Loucy (cell line): ENCODE measurements around the gene TGM3.

Source experiments
- H2AFZ ChIP-seq: fragments of 200-600 bp; sonication (generic); 2 replicates; pipeline ENCODE4 v1.6.0; 2016; ENCODE audit warnings: antibody characterized with exemption, mild to moderate bottlenecking, low read length, moderate library complexity
- H3F3A ChIP-seq: fragments of 200-600 bp; 2 replicates; pipeline ENCODE4 v1.6.0; 2016; ENCODE audit warnings: antibody characterized with exemption, low read depth, mild to moderate bottlenecking
- H3K27me3 ChIP-seq: fragments of 200-600 bp; sonication (generic); 2 replicates; pipeline ENCODE4 v1.6.1; 2014; ENCODE audit warnings: low read length, mild to moderate bottlenecking; ENCODE audit not compliant: insufficient read depth, poor library complexity, severe bottlenecking
- H3K36me3 ChIP-seq: fragments of 200-600 bp; sonication (generic); 2 replicates; pipeline ENCODE4 v1.6.1; 2016; ENCODE audit warnings: low read length; ENCODE audit not compliant: insufficient read depth
- H3K4me1 ChIP-seq: fragments of 200-600 bp; sonication (generic); 2 replicates; pipeline ENCODE4 v1.5.1; 2014; ENCODE audit warnings: low read length, mild to moderate bottlenecking; ENCODE audit not compliant: insufficient read depth, poor library complexity, severe bottlenecking
- H3K4me2 ChIP-seq: fragments of 200-600 bp; sonication (generic); 2 replicates; pipeline ENCODE4 v1.6.0; 2014; ENCODE audit warnings: antibody characterized with exemption, low read length, low read depth, mild to moderate bottlenecking; ENCODE audit not compliant: poor library complexity, severe bottlenecking
- H3K4me3 ChIP-seq: fragments of 200-600 bp; sonication (generic); 2 replicates; pipeline ENCODE4 v1.5.1; 2014; ENCODE audit warnings: low read length, mild to moderate bottlenecking, mixed read lengths; ENCODE audit not compliant: poor library complexity, severe bottlenecking
- H3K79me2 ChIP-seq: fragments of 200-600 bp; sonication (generic); 2 replicates; pipeline ENCODE4 v1.6.1; 2014; ENCODE audit warnings: low read length; ENCODE audit not compliant: insufficient read depth
- H3K9ac ChIP-seq: fragments of 200-600 bp; sonication (generic); 2 replicates; pipeline ENCODE4 v1.6.0; 2014; ENCODE audit warnings: mild to moderate bottlenecking, low read depth, low read length, moderate library complexity; ENCODE audit not compliant: poor library complexity, severe bottlenecking
- H3K9me2 ChIP-seq: fragments of 200-600 bp; sonication (generic); replicated peaks from 2 replicates; pipeline ENCODE4 v1.6.1; 2016; ENCODE audit warnings: low read depth, low read length, mixed read lengths
- H3K9me3 ChIP-seq: fragments of 200-600 bp; sonication (generic); 2 replicates; pipeline ENCODE4 v1.6.1; 2014; ENCODE audit warnings: mild to moderate bottlenecking, antibody characterized with exemption, low read length, low read depth; ENCODE audit not compliant: insufficient read depth
- H4K20me1 ChIP-seq: fragments of 200-600 bp; sonication (generic); 2 replicates; pipeline ENCODE4 v1.6.0; 2014; ENCODE audit warnings: antibody characterized with exemption, low read length, mild to moderate bottlenecking; ENCODE audit not compliant: insufficient read depth, poor library complexity, severe bottlenecking
- EZH2phosphoT487 ChIP-seq: fragments of 200-600 bp; IDR thresholded peaks from 2 replicates; pipeline ENCODE4 v1.6.1; 2018; ENCODE audit warnings: antibody characterized with exemption, mild to moderate bottlenecking, moderate library complexity, borderline replicate concordance
- TF ChIP-seq, protein P1 (sequence below): fragments of 200-600 bp; sonication (generic); conservative IDR thresholded peaks from 2 replicates; pipeline ENCODE4 v1.5.1; 2014; ENCODE audit warnings: mild to moderate bottlenecking, antibody characterized with exemption, low read length

TGM3 gene

DNA sequence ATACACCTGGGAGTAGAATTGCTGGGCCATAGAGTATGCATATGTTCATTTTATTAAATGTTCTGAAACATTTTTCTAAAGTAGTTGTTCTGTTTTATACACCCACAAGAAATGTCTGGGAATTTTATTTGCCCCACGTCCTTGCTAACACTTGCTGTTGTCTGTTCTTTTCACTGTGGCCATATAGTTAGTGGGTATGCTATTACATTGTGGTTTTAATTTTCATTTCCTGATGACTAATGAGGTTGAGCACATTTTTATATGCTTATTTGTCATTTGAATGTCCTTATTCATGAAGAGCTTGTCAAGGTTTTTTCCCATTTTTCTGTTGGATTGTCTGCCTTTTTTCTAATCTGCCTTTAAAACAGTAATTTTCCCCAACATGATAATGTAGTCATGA lies 41.5 kb upstream of the TGM3 start:
- Histone ChIP-seq H3K4me2 (no peak overlapping the region), H3K9me3 (no peaks in the 10 kb centered on the region), H3K9ac (no peak overlapping the region), H3K4me3 (no peak overlapping the region), H3K79me2 (no peaks in the 10 kb centered on the region), H4K20me1 (no peaks in the 10 kb centered on the region), H3K4me1 (no peaks in the 10 kb centered on the region), H3F3A (no peaks in the 10 kb centered on the region), H2AFZ (no peak overlapping the region), H3K9me2 (no peaks in the 10 kb centered on the region), H3K27me3 (no peaks in the 10 kb centered on the region), H3K36me3 (no peaks in the 10 kb centered on the region)
- no peak for TF ChIP-seq EZH2phosphoT487
- TF ChIP-seq, protein P1, sequence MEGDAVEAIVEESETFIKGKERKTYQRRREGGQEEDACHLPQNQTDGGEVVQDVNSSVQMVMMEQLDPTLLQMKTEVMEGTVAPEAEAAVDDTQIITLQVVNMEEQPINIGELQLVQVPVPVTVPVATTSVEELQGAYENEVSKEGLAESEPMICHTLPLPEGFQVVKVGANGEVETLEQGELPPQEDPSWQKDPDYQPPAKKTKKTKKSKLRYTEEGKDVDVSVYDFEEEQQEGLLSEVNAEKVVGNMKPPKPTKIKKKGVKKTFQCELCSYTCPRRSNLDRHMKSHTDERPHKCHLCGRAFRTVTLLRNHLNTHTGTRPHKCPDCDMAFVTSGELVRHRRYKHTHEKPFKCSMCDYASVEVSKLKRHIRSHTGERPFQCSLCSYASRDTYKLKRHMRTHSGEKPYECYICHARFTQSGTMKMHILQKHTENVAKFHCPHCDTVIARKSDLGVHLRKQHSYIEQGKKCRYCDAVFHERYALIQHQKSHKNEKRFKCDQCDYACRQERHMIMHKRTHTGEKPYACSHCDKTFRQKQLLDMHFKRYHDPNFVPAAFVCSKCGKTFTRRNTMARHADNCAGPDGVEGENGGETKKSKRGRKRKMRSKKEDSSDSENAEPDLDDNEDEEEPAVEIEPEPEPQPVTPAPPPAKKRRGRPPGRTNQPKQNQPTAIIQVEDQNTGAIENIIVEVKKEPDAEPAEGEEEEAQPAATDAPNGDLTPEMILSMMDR, result no peak

DNA sequence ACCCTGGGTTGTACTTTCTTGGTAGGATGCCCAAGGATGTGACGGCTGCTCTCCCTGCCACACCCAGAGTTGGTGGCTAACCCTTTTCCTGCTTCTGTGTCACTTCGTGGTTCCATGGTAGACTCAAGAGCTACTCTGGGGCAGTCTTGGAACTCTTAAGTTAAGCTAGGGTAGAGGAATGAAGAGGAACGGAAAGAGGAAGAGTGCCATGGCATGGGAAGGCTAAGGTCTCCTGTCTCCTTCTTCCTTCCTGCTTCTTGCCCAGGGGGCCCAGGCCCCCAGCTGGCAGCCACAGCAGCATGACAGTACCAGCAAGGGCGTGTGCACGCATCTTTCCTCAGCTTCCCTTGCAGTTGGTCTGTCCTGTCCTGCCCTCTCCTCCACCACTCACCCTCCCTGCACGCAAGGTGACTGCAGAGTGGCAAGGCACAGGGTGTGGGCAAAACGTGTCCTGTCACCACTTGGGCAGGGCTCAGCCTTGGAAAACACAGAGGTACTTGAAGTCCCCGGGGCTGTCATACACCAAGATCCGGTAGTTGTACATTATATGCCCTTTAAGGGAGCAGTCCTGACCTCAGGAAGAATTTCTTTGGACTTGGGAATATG lies 39.8 kb upstream of the TGM3 start:
- H3K9me3 ChIP-seq, result no peaks in the 10 kb centered on the region
- no peaks in the 10 kb centered on the region for H3F3A ChIP-seq
- H3K4me3 ChIP-seq, result no peak overlapping the region
- H3K4me1 ChIP-seq, result no peaks in the 10 kb centered on the region
- no peaks in the 10 kb centered on the region for H3K36me3 ChIP-seq
- H3K79me2 ChIP-seq, result no peaks in the 10 kb centered on the region
- H3K27me3 ChIP-seq, result no peaks in the 10 kb centered on the region
- H2AFZ ChIP-seq, result no peak overlapping the region
- no peaks in the 10 kb centered on the region for H3K9me2 ChIP-seq
- TF ChIP-seq, protein P1, result no peak
- TF ChIP-seq EZH2phosphoT487, result no peak
- no peak overlapping the region for H3K4me2 ChIP-seq
- H4K20me1 ChIP-seq, result no peaks in the 10 kb centered on the region
- H3K9ac ChIP-seq, result no peak overlapping the region

DNA sequence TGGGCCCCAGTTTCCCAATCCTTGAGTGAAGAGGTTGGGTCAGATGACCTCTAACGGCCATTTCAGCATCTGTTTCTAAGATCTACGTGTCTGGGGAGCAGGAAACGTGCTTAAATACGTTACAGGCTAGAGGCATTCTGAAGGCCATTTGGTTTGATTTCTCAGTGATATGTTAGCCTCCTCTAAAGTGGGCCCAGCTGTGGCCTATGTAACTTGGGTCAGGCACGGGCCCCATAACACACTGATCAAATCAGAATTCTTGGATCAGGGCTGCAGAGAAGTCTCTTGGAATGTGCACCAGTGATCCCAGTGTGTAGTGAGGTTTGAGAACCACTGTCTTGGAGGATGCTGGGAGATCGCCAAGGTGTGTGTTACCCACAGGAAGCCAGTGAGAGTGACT lies 36.1 kb upstream of the TGM3 start:
- no peaks in the 10 kb centered on the region for H3K9me2 ChIP-seq
- no peak overlapping the region for H3K4me2 ChIP-seq
- no peak overlapping the region for H3K9ac ChIP-seq
- H3F3A ChIP-seq, result no peaks in the 10 kb centered on the region
- H3K36me3 ChIP-seq, result no peaks in the 10 kb centered on the region
- no peaks in the 10 kb centered on the region for H4K20me1 ChIP-seq
- no peak overlapping the region for H3K4me3 ChIP-seq
- no peaks in the 10 kb centered on the region for H3K27me3 ChIP-seq
- H3K79me2 ChIP-seq, result no peaks in the 10 kb centered on the region
- H2AFZ ChIP-seq, result no peak overlapping the region
- TF ChIP-seq EZH2phosphoT487, result no peak
- TF ChIP-seq, protein P1, result no peak
- H3K9me3 ChIP-seq, result no peaks in the 10 kb centered on the region
- H3K4me1 ChIP-seq, result no peaks in the 10 kb centered on the region
